Stimulated activated CD4-positive, alpha-beta T cell treated with anti-CD3 and anti-CD28 coated beads, Interleukin-1b, Interleukin-23, amount 100 ng/mL, for 1 hour (primary cell): ENCODE data around the gene SLC22A17.
"Not testable (repeated sequence)": the region's sequence is repeated elsewhere in the genome, so short reads cannot be mapped to it uniquely, and the experiment has no call there.

Source experiments
- DNase-seq, 2 donors: peaks; one replicate each; pipeline ENCODE4 v3.0.0-alpha.2; 2020; ENCODE audit warnings: low read depth in 2 of 2

SLC22A17 gene

DNA sequence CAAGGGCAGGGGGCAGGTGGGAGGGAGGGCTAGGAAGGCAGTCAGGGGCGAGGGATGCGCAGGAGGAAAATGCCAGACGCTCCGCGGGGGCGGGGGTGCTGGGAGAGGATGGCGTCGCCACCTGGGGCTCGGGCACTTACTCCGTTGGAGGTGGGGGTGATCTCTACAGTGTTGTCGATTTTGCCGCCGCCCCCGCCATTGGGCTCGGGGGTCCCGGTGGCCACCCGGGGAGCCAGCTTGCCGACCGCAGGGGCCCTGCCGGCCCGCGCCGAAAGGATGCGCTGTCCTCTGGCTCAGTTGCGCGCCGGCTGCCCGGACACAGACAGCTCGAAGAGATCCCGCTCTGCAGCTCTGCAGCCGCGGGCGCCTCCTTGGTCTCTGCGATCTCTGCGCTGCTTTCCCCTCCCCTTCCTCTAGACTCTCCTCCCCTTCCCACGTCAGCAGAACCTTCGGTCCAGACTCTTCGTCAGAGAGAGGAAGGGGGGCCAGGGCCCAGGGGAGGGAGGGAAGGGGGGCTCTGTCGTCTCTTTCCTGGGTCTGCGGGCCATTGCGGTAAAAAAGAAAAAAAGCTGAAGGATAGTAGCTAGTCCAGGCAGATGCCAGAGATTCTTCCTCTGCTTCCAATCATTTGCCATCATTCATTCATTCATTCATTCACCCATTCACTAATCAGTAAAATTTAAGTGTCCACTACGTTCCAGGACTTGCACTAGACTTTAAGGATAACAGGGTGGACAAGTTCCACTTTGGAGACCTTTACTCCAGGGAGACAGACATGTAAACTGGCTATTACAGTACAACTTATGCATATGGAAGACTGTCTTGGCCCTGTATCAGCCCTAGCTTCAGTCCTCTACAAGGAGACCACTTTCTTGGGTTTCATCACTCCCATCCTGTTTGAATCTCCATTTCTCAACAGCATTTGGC lies at the start of gene SLC22A17:
Gene SLC22A17, minus strand, starts transcription at position 382 of the 927 bp plus-strand sequence.
- DNase-seq = peak; percentile 6 to 17

DNA sequence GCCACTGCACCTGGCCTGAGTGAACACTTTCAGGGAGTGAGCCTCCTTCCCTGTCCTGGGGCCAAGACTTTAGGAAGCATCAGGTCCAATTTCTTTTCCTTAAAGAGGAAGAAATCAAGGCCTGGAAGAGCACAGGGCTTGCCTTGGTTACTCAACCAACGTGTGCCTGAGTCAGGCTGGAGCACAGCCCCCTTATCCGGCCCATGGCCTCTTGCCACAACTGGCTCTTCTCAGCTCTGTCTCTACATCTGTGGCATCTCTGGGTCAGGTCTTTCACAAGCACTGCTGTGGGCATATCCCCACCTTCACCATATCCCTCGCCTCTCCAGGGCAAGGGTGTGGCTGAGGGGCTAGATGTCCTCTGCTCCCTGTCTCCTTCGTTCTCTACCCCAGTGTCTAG lies 48.6 kb upstream of the SLC22A17 start:
- no peak for DNase-seq

DNA sequence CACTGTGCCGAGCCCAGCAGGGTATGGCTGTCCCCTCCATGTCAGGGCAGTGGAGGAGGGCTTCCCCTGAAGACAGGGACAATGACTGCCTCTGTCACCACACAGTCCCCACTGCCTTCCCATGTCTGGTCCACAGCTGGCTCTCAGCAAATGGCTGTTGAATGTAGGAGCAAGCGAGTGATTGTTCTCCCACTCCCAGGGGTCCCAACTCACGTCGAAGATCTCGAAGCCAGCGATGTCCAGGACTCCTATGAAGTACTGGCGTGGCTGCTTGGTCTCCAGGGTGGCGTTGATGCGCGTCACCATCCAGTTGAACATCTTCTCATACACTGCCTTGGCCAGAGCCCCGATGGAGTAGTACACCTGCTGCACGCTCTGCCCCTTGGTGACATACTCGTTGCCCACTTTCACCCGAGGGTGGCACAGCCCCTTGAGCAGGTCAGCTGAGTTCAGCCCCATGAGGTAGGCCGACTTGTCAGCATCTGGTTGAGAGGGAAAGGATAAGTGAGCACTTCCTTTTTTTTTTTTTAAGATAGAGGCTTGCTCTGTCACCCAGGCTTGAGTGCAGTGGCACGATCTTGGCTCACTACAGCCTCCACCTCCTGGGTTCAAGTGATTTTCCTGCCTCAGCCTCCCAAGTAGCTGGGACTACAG lies 47.9 kb upstream of the SLC22A17 start:
- not testable (repeated sequence) for DNase-seq

DNA sequence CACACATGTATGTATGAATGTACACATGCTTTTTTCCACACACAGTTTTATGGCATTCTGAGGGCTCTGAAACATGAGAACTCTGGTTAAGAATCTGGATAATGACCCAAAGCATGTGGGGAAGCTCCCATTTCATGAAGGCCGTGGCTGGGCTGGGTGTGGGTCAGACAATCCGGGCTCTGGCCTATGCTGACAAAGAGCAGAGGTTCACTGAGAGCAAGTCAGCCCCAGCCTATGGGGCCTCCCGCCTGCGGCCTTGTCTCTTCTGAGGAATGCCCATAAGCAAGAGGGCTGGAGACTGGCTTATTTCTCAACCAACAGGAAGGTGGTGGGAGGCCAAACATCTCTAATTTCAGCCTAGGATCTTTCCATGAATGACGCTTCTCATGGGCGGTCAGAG lies 46.9 kb upstream of the SLC22A17 start:
- no peak for DNase-seq

GRCh38 chr14:23399136-23399535 lies 46.4 kb upstream of the SLC22A17 start:
- no peak for DNase-seq

- DNase-seq = no peak
These were observed 45.7 kb upstream of the SLC22A17 start for GRCh38 chr14:23398348-23398747.

GRCh38 chr14:23396781-23397407 lies 44.2 kb upstream of the SLC22A17 start:
- no peak for DNase-seq

DNA sequence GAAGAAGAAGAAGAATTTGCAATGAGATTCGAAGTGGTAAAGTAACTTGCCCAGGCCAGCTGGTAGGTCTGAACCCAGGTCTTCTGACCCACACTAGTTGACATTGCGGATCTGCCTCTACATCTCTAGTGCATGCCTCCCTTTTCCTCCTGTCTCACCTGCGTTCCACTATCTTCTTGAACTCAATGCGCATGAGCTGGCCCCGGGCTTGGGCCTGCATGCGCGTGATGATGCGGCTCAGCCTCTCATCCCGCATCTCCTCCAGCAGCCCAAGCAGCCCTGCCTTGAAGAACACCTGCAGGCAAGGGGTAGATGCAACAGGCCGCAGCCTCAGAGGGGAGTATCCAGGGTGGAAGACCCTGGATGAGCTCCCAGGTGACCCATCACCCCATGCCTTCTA lies 43.4 kb upstream of the SLC22A17 start:
- DNase-seq = no peak

DNA sequence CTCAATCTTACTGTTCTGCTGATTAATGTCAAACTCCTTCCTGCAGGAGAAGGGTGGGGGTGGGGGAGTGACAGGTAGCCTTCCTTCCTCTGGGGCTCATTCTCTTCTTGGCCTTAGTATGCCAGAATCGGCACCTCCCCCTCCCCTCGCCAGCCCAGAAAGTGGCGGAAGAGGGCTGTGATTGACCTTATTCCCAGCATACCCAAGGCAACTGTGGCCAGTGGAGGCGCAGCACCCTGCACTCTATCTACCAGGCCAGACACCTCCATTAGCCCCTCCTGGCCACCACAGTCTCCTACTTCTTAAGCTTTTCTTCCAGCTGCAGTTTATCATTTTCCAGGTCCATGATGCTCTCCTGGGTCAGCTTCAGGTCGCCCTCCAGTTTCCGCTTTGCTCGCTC lies 39.9 kb upstream of the SLC22A17 start:
- DNase-seq = no peak

DNA sequence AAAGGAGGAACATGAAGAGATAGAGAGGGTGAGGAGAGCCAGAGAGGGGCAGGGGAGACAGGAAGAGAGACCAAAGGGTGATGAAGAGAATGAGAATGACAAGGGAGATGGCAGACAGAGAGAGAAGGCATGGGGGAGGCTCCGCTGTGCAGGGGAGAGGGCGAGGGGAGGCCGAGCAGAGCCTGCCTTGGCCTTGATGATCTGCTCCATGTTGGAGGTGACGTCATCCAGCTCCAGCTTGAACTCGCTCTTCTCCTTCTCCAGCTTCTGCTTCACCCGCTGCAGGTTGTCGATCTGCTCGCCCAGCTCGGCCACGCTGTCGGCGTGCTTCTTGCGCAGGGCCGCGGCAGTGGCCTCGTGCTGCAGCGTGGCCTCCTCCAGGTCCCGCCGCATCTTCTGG lies 37.2 kb upstream of the SLC22A17 start:
- not testable (repeated sequence) for DNase-seq

DNA sequence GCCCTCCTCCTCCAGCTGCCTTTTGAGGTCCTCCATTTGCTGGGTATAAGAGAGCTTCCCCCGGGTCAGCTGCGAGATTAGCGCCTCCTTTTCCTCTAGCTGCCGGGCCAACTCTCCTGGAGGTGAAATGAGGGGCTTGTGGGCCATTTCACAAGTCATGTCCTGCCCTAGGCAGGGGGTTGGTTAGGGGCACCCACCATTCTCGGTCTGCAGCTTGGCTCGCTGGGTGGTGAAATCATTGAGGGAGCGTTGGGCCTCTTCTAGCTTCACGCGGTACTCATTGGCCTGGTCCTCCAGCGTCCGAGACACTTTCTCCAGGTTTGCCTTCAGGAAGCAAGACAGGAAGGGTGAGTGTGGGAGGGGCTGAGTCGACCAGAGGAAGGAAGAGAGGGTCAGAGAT lies 36.7 kb upstream of the SLC22A17 start:
- DNase-seq = no peak

DNA sequence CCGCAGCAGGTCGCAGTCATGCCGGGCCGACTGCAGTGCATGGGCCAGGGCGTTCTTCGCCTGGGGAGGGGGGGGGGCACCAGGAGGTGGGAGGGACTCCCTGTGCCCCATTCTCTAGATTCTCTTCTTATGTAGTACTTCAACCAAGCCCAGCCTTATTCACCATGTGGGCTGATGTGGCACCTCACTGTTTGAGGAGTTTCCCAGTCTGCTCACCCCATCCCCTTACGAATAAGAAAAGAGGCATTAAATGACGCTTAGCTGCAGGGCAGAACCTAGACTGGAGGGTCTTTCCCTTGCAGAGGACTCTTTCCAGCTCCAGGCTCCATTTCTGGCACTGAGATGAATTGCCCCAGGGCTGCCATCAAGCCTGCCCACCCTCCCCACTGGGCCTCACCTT lies 36.3 kb upstream of the SLC22A17 start:
- DNase-seq = no peak

DNA sequence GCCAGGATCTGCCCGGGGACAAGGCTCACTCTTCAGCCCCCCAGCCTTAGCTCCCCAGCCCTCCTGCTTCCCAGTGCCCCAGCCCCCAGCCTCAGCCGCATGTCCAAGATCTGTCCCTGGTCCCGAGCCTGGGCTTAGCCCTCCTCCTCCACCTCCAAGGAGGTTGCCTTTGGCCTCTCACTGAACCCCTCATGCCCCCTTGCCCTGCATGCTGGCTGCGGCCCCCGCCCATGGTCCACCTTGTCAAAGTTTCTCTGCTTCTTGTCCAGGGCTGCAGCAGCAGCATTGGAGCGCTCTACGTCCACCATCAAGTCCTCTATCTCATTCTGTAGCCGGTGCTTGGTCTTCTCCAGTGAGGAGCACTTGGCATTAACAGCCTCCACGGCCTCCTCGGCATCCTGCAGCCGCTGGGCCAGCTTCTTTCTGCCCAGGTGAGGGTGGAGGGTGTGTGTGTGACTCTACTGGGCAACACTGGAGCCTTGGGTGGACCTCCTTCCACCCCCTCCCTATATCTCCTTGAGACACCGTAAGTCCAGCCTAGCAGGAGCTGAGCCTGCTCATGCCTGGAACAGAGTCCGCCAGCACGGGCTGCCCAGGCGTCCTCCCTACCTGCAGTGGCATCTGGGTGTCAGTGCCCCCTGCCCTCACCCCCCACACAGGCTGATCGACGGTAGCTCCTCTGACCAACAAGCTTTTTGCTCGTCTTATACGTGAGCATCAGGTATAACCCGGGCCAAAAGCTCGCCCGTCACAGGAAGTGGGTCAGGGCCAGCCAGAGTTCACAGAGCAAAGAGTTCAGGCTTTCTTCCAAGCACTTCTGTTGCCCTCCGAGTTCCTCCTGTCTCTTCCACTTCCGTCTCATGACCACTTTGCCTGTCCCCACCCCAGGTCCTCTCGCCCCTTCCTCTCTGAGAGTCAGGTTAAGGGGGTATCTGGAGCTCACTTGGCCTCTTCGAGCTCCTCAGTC lies 35.5 kb upstream of the SLC22A17 start:
- no peak for DNase-seq

DNA sequence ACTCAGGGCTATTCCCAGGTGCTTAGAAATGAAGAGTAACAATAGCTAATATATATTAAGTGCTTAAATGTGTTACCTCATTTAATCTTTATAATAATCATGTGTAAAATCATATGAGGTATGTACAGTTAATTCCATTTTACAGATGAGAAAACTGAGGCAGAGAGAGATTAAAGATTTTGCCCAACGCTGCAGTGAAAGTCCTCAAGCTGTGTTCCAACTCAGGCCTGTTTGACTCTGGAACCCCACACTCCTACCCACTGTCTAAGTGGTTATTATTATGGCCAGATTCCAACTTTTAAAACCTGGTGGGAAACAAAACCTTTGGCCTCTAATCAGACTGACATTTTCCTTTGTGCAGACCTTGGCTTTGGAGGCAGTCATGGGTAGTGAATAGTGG lies 34.3 kb upstream of the SLC22A17 start:
- no peak for DNase-seq

- DNase-seq = not testable (repeated sequence)
These were observed 33.6 kb upstream of the SLC22A17 start for GRCh38 chr14:23386266-23386657.

DNA sequence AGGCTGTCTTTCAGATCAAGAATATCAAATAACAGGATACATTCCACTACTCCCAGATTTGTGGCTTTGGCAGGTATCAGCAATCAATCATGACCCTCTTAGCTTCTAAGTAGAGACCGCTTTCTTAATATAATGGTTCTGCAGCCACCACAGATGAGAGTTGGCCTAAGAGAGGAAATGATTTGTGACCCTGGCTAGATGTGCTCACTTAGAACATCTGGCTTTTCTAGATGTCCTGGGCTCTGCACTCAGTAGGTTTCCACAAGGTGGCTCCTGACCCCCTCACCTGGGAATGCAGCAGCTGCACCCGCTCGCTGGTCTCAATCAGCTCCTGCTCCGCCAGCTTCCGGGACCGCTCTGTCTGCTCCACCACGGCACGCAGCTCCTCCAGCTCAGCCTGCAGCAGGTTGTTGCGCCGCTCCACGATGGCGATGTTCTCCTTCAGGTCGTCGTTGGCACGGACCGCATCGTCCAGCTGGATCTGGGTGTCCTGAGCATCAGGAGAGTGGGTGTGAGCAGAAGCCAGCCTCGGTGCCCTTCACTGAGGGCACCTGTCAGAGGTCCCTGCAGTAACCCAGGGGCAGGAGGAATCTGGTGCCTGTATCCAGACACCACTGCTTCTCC lies 33.1 kb upstream of the SLC22A17 start:
- DNase-seq = no peak

GRCh38 chr14:23385244-23385641 lies 32.6 kb upstream of the SLC22A17 start:
- no peak for DNase-seq

DNA sequence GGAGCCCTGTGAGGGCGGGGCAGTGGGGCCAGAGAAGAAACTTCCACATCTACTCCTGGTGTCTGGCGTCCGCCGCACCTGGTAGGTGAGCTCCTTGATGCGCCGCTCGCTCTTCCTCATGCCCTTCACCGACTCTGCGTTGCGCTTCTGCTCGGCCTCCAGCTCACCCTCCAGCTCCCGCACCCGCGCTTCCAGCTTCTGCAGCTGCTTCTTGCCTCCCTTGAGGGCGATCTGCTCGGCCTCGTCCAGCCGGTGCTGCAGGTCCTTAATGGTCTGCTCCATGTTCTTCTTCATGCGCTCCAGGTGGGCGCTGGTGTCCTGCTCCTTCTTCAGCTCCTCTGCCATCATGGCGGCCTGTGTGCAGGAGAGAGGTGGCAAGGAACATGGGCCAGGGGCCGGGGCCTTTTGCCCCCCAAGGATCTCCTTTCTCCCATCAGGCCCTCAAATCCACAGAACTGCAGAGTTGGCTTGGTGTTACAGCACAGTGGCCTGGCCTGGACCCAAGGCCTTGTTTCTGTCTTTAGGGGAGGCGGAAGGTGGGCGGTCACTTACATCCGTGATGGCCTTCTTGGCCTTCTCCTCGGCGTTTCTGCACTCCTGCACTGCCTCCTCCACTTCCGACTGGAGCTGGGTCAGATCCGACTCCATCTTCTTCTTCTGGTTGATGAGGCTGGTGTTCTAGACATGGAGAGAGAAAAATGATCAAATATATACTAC lies 31.8 kb upstream of the SLC22A17 start:
- DNase-seq = no peak

DNA sequence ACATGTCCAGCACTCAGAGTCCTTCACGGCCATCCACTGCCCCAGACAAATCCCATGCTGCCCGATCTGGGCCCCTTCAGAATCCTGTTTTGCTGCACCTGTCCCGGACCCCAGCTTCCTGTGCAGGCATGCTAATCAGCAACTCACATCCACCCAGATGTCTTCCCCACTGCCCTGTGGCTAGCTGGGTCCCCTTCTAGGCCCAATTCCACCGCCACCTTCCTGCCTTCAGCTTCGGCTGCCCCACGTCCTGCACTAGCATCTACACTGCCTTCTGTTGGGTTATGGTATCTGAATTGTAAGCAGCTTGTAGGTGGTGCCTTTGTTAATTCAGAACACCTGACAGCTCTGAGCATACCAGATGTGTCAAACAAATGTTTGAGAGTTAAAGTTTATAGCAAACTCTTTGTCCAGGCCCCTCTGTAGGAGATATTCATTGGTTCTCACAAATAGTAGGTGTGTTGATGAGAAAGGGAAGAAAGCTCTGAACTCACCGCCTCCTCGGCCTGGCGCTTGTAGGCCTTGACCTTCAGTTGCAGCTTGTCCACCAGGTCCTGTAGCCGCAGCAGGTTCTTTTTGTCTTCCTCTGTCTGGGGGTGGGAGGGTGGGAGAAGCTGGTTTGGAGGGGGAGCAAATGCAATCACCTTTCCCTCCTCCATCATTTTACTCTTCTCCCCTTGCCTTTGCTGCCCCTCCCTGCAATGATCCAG lies 30.2 kb upstream of the SLC22A17 start:
- DNase-seq = no peak

- DNase-seq = no peak
These were observed 29.6 kb upstream of the SLC22A17 start for GRCh38 chr14:23382276-23382675.
